ENCODE data around the gene QKI.

DNA sequence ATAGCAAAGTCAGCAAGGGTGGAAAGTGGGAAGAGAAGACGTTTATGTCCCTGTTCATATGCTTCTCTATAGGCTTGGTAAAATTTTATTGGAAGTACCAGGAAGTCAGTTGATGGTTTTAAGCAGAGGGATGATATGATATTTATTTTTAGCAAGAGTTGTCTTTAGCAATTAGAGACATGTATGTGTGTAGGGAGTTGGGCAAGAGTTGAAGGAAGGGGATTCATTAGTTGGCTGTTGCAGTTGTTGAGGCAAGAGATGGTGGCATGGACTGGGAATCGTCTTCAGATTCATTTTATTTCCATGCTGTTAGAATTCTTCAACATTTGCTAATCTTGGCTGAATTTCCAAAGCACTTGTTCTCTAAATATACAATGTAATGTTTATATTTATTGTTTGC, 85.6 kb downstream of the QKI start:
- TF ChIP-seq, protein P1, sequence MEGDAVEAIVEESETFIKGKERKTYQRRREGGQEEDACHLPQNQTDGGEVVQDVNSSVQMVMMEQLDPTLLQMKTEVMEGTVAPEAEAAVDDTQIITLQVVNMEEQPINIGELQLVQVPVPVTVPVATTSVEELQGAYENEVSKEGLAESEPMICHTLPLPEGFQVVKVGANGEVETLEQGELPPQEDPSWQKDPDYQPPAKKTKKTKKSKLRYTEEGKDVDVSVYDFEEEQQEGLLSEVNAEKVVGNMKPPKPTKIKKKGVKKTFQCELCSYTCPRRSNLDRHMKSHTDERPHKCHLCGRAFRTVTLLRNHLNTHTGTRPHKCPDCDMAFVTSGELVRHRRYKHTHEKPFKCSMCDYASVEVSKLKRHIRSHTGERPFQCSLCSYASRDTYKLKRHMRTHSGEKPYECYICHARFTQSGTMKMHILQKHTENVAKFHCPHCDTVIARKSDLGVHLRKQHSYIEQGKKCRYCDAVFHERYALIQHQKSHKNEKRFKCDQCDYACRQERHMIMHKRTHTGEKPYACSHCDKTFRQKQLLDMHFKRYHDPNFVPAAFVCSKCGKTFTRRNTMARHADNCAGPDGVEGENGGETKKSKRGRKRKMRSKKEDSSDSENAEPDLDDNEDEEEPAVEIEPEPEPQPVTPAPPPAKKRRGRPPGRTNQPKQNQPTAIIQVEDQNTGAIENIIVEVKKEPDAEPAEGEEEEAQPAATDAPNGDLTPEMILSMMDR (IDR thresholded peaks at IDR 0.05; ENCODE audit: poor library complexity) = no peak
- no peak for TF ChIP-seq EZH2 (IDR thresholded peaks at IDR 0.05; ENCODE audit: borderline replicate concordance)

Measured in hepatocyte (in vitro differentiated cells).